Large intestine (tissue), 3 donors: ENCODE measurements around the gene TENM3. TPM values are rescaled to one million over a fixed set of nuclear protein-coding genes. Genes with fewer than 3 reads are reported as not detected.

ENCODE experiments used
- DNase-seq, 2 donors: peaks; one replicate each; pipeline versions ENCODE4 v3.0.0 to v3.0.0-alpha.2; 2013
- H3K27ac ChIP-seq: one replicate; pipeline ENCODE4 v1.5.1; 2013; ENCODE audit warnings: low read length
- H3K27me3 ChIP-seq: 2 replicates; pipeline ENCODE4 v1.6.1; 2013; ENCODE audit warnings: low read length; ENCODE audit not compliant: control insufficient read depth, insufficient read depth
- H3K36me3 ChIP-seq: 2 replicates; pipeline ENCODE4 v1.6.1; 2013; ENCODE audit warnings: low read length; ENCODE audit not compliant: control insufficient read depth, insufficient read depth
- H3K4me1 ChIP-seq: one replicate; pipeline ENCODE4 v1.6.1; 2013; ENCODE audit warnings: low read length; ENCODE audit not compliant: control insufficient read depth, insufficient read depth
- H3K4me3 ChIP-seq: one replicate; pipeline ENCODE4 v1.5.1; 2013; ENCODE audit warnings: low read length
- H3K9me3 ChIP-seq: one replicate; pipeline ENCODE4 v1.6.1; 2013; ENCODE audit warnings: mild to moderate bottlenecking, low read depth, low read length, moderate library complexity; ENCODE audit not compliant: control insufficient read depth
- WGBS: methylation state at CpG from one replicate; pipeline ENCODE4 v1.1.5; 2013; ENCODE audit warnings: low lambda C conversion rate; ENCODE audit not compliant: insufficient coverage; 5-methylcytosine and 5-hydroxymethylcytosine counted together
- polyA plus RNA-seq: library from polyadenylated mRNA; unstranded; fragments of 120-200 nt; gene quantifications from one replicate; pipeline ENCODE4 v1.2.1, GENCODE V29; 2013

The TENM3 gene
- polyA plus RNA-seq, 1 donor: 11.9 TPM

- no peak overlapping the region for H3K27ac ChIP-seq
- DNase-seq: no peak
- 98% methylated on average over 3 of the region's 8 CpGs for WGBS
- no peaks in the 10 kb centered on the region for H3K4me1 ChIP-seq
- H3K27me3 ChIP-seq: no peaks in the 10 kb centered on the region
- no peaks in the 10 kb centered on the region for H3K9me3 ChIP-seq
- peaks cover 3% of the 10 kb centered on the region for H3K36me3 ChIP-seq
- H3K4me3 ChIP-seq: no peak overlapping the region
These were observed 495.3 kb downstream of the TENM3 start for GRCh38 chr4:182738283-182739047.

DNA sequence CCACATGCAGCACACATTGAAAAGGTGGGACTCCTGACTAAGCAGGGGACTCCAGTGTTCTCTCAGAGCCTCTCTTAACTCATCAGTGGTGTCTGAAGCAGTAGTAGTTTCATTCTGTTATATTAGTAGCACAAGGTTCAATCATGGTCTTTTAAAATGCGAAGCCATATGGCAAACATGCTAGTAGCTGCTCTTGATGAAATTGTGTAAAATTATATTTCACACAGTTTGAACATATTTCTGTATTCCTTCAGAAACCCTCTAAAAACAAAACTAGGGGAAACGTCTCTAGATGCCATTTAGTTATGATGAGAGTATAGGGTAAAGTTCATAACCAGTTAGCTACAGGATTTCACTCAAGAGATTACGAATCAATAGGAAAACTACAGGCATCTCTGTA lies 497.1 kb downstream of the TENM3 start:
- H3K36me3 ChIP-seq: peaks cover 3% of the 10 kb centered on the region
- H3K4me1 ChIP-seq: no peaks in the 10 kb centered on the region
- WGBS: 100% methylated on average over 1 of the region's 3 CpGs
- H3K9me3 ChIP-seq: no peaks in the 10 kb centered on the region
- no peaks in the 10 kb centered on the region for H3K27me3 ChIP-seq
- no peak overlapping the region for H3K4me3 ChIP-seq
- no peak overlapping the region for H3K27ac ChIP-seq
- DNase-seq: no peak

DNA sequence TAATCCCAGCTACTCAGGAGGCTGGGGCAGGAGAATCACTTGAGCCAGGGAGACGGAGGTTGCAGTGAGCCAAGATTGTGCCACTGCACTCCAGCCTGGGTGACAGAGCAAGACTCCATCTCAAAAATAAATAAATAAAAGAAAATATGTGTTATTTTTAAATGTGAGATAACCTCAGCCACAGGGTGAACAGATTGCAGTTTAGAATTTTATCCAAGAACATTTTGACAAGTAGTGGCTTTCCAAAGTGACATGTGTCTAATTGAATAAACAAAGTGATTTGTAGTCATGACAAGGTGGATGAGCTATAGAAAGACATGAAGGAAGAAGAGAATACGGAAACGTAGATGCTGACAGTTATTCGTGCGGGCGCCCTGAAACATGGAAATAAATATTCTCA lies 497.9 kb downstream of the TENM3 start:
- Histone ChIP-seq H3K4me1 (no peaks in the 10 kb centered on the region), H3K9me3 (no peaks in the 10 kb centered on the region), H3K27ac (no peak overlapping the region), H3K27me3 (no peaks in the 10 kb centered on the region), H3K4me3 (no peak overlapping the region), H3K36me3 (peaks cover 3% of the 10 kb centered on the region)
- 93% methylated on average over 5 of the region's 6 CpGs for WGBS
- DNase-seq: no peak

DNA sequence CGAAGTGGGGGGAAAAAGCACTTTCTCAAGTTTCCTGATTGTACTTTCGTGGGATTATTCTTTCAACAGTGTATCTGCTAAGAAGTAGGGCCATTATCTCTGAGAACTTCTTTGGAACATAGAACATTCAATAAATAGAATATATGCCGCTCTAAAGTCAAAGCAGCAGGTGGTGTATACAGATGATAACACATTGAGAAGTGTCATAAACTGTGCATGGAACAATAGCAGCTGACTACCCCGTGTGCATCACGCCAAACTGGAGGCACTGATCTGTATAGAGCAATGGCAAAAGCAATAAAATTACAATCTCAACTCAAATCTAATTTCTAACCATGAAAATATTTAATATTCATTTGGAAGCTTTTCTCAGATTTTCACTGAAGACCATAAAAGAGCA lies 498.7 kb downstream of the TENM3 start:
- 81% methylated on average over 3 of the region's 5 CpGs for whole genome bisulfite sequencing
- DNase-seq: no peak
- no peaks in the 10 kb centered on the region for H3K9me3 ChIP-seq
- H3K27me3 ChIP-seq: no peaks in the 10 kb centered on the region
- no peak overlapping the region for H3K4me3 ChIP-seq
- no peak overlapping the region for H3K27ac ChIP-seq
- no peaks in the 10 kb centered on the region for H3K4me1 ChIP-seq
- H3K36me3 ChIP-seq: peaks cover 3% of the 10 kb centered on the region

DNA sequence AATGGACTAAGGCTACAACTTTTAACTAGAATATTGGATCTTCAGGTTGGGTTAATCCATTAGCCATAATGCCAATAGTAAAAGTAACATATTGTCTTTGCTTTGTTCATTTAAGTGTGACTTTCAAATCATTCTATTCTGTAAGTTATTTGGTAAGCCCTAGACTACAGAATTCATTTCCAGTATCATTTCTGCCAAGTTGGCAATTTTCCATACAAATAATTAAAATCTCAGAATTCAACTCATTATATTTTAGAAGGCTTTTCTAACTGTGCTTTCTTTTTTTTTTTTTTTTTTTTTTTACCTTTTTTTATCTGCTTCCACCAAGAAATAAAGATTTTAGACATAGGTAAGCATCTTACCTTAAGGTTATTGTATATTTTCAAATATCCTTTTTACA lies 500.6 kb downstream of the TENM3 start:
- Histone ChIP-seq H3K9me3 (no peaks in the 10 kb centered on the region), H3K4me3 (no peak overlapping the region), H3K27ac (no peak overlapping the region), H3K36me3 (peaks cover 3% of the 10 kb centered on the region), H3K27me3 (no peaks in the 10 kb centered on the region), H3K4me1 (no peaks in the 10 kb centered on the region)
- no peak for DNase-seq

DNA sequence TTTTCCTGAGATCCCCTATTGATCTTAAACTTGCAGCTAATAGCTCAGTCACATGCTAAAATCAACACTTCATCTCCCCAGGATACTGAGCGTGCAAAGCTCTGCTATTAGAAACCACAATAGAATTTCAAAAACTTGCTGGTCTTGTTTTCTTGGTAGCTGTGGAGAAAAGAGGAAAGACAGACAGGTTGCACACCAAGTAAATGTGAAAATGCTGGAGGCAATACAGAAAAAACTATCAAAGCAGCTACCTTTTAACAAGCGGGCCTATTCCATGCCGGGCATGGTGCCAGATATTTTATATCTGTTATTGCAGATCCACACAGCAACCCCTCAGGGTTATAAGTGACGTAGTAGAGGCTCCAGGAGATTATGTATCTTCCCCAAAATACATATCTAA lies 502.0 kb downstream of the TENM3 start:
- Histone ChIP-seq H3K4me1 (no peaks in the 10 kb centered on the region), H3K9me3 (no peaks in the 10 kb centered on the region), H3K4me3 (no peak overlapping the region), H3K27me3 (no peaks in the 10 kb centered on the region), H3K36me3 (peaks cover 3% of the 10 kb centered on the region), H3K27ac (no peak overlapping the region)
- DNase-seq: no peak
- no CpG with 5 or more reads among the region's 4 CpGs for WGBS

- no peak for DNase-seq
- Histone ChIP-seq H3K36me3 (peaks cover 3% of the 10 kb centered on the region), H3K4me3 (no peak overlapping the region), H3K27me3 (no peaks in the 10 kb centered on the region), H3K4me1 (no peaks in the 10 kb centered on the region), H3K9me3 (no peaks in the 10 kb centered on the region), H3K27ac (no peak overlapping the region)
- 100% methylated on average over 2 of the region's 4 CpGs for whole genome bisulfite sequencing
These were observed 503.7 kb downstream of the TENM3 start for GRCh38 chr4:182746876-182747275.

DNA sequence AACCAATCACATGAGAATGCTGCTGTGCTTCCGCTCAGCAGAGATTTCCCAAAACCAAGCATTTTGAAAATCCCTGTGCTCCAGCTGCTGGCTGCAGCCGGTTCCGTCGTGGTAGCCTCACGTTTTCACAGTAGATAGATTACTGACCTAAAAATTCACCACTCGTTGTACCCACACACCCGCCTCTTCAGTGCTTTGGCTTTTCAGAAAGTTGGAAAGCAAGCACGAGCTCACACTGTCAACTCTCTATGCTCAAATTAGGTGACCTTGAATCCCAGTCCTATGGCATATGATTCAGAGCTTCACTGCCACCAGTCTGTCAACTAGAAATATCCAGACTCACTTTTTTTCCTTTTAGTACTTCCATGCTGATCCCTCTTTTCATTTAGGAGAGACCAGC lies 505.1 kb downstream of the TENM3 start:
- DNase-seq: no peak
- Histone ChIP-seq H3K27ac (no peak overlapping the region), H3K27me3 (no peaks in the 10 kb centered on the region), H3K4me3 (no peak overlapping the region), H3K9me3 (no peaks in the 10 kb centered on the region), H3K36me3 (peaks cover under 1% of the 10 kb centered on the region), H3K4me1 (no peaks in the 10 kb centered on the region)
- no CpG with 5 or more reads among the region's 8 CpGs for WGBS

DNA sequence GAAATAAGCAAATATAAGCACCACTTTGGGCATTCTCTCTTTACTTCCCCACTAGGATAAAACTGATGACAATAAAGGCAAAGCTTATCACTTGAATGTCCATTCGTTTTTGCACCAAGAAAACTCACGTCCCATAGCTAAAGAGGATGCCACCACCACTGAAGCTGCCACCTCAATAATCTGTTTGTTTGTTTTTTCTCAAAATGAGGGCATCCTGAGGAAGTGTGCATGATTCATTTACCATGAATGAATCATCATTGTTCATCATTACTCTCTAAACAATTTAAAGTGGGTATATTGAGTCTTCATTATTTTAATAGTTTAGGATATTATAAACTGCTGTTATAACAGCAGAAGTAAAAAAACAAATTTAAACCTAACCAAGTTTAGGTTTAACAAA lies 505.7 kb downstream of the TENM3 start:
- DNase-seq: no peak
- no peak overlapping the region for H3K27ac ChIP-seq
- no CpG with 5 or more reads among the region's 2 CpGs for WGBS
- H3K4me3 ChIP-seq: no peak overlapping the region
- no peaks in the 10 kb centered on the region for H3K36me3 ChIP-seq
- no peaks in the 10 kb centered on the region for H3K9me3 ChIP-seq
- H3K27me3 ChIP-seq: no peaks in the 10 kb centered on the region
- H3K4me1 ChIP-seq: no peaks in the 10 kb centered on the region

DNA sequence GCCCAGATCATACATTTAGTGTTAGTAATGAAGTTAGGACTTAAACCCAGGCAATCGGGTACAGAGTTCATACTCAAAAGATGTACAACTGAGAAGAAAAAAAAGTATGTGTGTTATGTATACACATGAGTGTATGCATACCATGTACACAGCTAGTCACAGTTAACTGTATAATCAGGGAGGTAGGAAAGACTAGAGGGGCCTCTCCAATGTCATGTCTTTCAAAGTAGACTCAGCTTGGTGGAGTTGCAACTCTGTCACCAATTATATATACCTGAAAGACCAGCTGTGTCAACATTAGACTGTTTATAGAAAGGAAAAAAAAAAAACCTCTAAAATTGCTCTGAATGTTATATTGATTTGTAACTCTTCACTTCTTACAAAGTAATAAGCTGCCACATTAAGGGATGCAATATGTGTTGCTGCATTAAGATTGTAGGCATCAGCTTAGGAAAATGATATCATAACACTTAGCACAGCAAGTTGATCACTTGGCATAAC lies 506.5 kb downstream of the TENM3 start:
- H3K4me1 ChIP-seq: no peaks in the 10 kb centered on the region
- H3K4me3 ChIP-seq: no peak overlapping the region
- no peaks in the 10 kb centered on the region for H3K27me3 ChIP-seq
- WGBS: 86% methylated on average over 1 of the region's 1 CpG
- H3K27ac ChIP-seq: no peak overlapping the region
- DNase-seq: no peak
- no peaks in the 10 kb centered on the region for H3K36me3 ChIP-seq
- no peaks in the 10 kb centered on the region for H3K9me3 ChIP-seq
